ENCODE measurements around the gene MAIP1. TPM values are rescaled to one million over a fixed set of nuclear protein-coding genes. Genes with fewer than 3 reads are reported as not detected.

MAIP1 gene
- total RNA-seq, 1 experiment from 2014 or later: 23.5 TPM

GRCh38 chr2:199999166-199999565 is 43.8 kb downstream of the MAIP1 start:
- H3K9me3 ChIP-seq (ENCODE audit: insufficient read depth, low read depth): no peaks in the 10 kb centered on the region
- no peak overlapping the region for H2AFZ ChIP-seq
- no peaks in the 10 kb centered on the region for H3K79me2 ChIP-seq (ENCODE audit: low read depth)
- no peaks in the 10 kb centered on the region for H3K27me3 ChIP-seq (ENCODE audit: insufficient read depth, low read depth)
- no peak overlapping the region for H3K4me2 ChIP-seq
- intact Hi-C loops (cut with micrococcal nuclease; ENCODE audit: unreplicated experiment): no loop called here
- no peaks in the 10 kb centered on the region for H3F3A ChIP-seq (ENCODE audit: insufficient read depth, low read depth)
- BruUV-seq (replicated peaks): no TSS peak
- no peak for DNase-seq
- no peaks in the 10 kb centered on the region for H4K20me1 ChIP-seq (ENCODE audit: insufficient read depth)
- H3K4me3 ChIP-seq: no peak overlapping the region
- POLR2A ChIA-PET (ENCODE audit: unreplicated experiment): no interaction called here
- no peaks in the 10 kb centered on the region for H3K9me2 ChIP-seq (ENCODE audit: insufficient read depth)
- no peaks in the 10 kb centered on the region for H3K36me3 ChIP-seq (ENCODE audit: low read depth)
- CTCF ChIA-PET: no interaction called here
- peaks cover 11% of the 10 kb centered on the region for H3K4me1 ChIP-seq (replicated peaks; ENCODE audit: insufficient read depth)
- no peak for TF ChIP-seq EZH2 (IDR thresholded peaks at IDR 0.05; ENCODE audit: low read depth)
- no peak for TF ChIP-seq CTCF (conservative IDR thresholded peaks at IDR 0.05)
- H3K27ac ChIP-seq: no peak overlapping the region

GRCh38 chr2:200000444-200001163 is 45.2 kb downstream of the MAIP1 start:
- Histone ChIP-seq H3K9me2 (ENCODE audit: insufficient read depth) (no peaks in the 10 kb centered on the region), H3K4me1 (replicated peaks; ENCODE audit: insufficient read depth) (peaks cover 11% of the 10 kb centered on the region), H3K9me3 (ENCODE audit: insufficient read depth, low read depth) (no peaks in the 10 kb centered on the region), H4K20me1 (ENCODE audit: insufficient read depth) (no peaks in the 10 kb centered on the region), H3K4me2 (no peak overlapping the region), H3K36me3 (ENCODE audit: low read depth) (no peaks in the 10 kb centered on the region), H3K4me3 (no peak overlapping the region), H3F3A (ENCODE audit: insufficient read depth, low read depth) (no peaks in the 10 kb centered on the region), H2AFZ (no peak overlapping the region), H3K79me2 (ENCODE audit: low read depth) (no peaks in the 10 kb centered on the region), H3K27me3 (ENCODE audit: insufficient read depth, low read depth) (no peaks in the 10 kb centered on the region), H3K27ac (no peak overlapping the region)
- POLR2A ChIA-PET (ENCODE audit: unreplicated experiment): no interaction called here
- intact Hi-C loops (cut with micrococcal nuclease; ENCODE audit: unreplicated experiment): no loop called here
- no peak for DNase-seq
- no TSS peak for BruUV-seq (replicated peaks)
- CTCF ChIA-PET: no interaction called here
- TF ChIP-seq CTCF (conservative IDR thresholded peaks at IDR 0.05) (no peak), EZH2 (IDR thresholded peaks at IDR 0.05; ENCODE audit: low read depth) (no peak)

- H4K20me1 ChIP-seq (ENCODE audit: insufficient read depth): no peaks in the 10 kb centered on the region
- DNase-seq: no peak
Measured at GRCh38 chr2:200003444-200003843, 48.1 kb downstream of the MAIP1 start.

More at GRCh38 chr2:200003444-200003843, 48.1 kb downstream of the MAIP1 start:
- H3K4me2 ChIP-seq: peak overlapping the region; percentile 17; the same call in 1 of the 2 replicates
- CTCF ChIA-PET: no interaction called here
- no peak overlapping the region for H3K4me3 ChIP-seq
- intact Hi-C loops (cut with micrococcal nuclease; ENCODE audit: unreplicated experiment): no loop called here
- no peaks in the 10 kb centered on the region for H3K9me3 ChIP-seq (ENCODE audit: insufficient read depth, low read depth)
- no TSS peak for BruUV-seq (replicated peaks)
- no peaks in the 10 kb centered on the region for H3K27me3 ChIP-seq (ENCODE audit: insufficient read depth, low read depth)
- H3K79me2 ChIP-seq (ENCODE audit: low read depth): no peaks in the 10 kb centered on the region
- H3F3A ChIP-seq (ENCODE audit: insufficient read depth, low read depth): no peaks in the 10 kb centered on the region
- POLR2A ChIA-PET (ENCODE audit: unreplicated experiment): no interaction called here
- H3K9me2 ChIP-seq (ENCODE audit: insufficient read depth): no peaks in the 10 kb centered on the region
- H3K27ac ChIP-seq: no peak overlapping the region
- TF ChIP-seq EZH2 (IDR thresholded peaks at IDR 0.05; ENCODE audit: low read depth) (no peak), CTCF (conservative IDR thresholded peaks at IDR 0.05) (no peak)
- H3K36me3 ChIP-seq (ENCODE audit: low read depth): no peaks in the 10 kb centered on the region
- peak overlapping the region; percentile 57; the same call in 1 of the 2 replicates for H2AFZ ChIP-seq
- H3K4me1 ChIP-seq (replicated peaks; ENCODE audit: insufficient read depth): peaks cover 11% of the 10 kb centered on the region

Data from PC-9 (cell line).